Ovary (tissue), 3 donors: ENCODE measurements around the gene MESD.

Experiments
- EP300 ChIP-seq: sonication (generic); formaldehyde crosslinking; IDR thresholded peaks from one replicate; pipeline ENCODE4 v1.6.1; 2017; ENCODE audit warnings: antibody characterized with exemption
- POLR2A ChIP-seq: fragments of 450-650 bp; IDR thresholded peaks from one replicate; pipeline ENCODE4 v1.6.1; 2017; ENCODE audit warnings: antibody characterized with exemption, mild to moderate bottlenecking, moderate library complexity
- TF ChIP-seq, protein P1 (sequence below), 3 donors: fragments of 450-650 bp in 2 of 3; fragments of 200-600 bp in 1 of 3; IDR thresholded peaks; one replicate each; pipeline versions ENCODE4 v1.5.1 to v1.8.0; 2016 to 2022; ENCODE audit warnings: antibody characterized with exemption in 3 of 3, mild to moderate bottlenecking in 1 of 3
- donor health status: DM: no; HTN: no; CAD: no.

DNA sequence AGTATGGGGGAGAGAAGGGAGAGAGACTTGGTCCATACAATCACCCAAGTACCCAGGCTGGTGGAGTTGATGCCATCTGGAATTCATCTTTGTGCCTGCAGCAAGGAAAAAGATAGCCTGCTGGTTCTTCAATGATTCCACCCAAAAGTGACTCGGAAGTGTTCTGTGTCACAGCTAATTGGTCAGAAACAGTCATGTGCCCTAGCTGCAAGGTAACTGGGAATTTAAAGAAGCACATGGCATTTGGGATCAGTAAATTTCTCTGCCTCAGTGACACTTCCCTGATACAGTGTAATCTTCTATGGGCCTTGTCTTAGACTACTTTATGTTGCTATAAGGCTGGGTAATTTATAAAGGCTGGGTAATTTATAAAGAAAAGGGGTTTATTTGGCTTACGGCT lies 28.6 kb upstream of the MESD start:
- TF ChIP-seq, protein P1, sequence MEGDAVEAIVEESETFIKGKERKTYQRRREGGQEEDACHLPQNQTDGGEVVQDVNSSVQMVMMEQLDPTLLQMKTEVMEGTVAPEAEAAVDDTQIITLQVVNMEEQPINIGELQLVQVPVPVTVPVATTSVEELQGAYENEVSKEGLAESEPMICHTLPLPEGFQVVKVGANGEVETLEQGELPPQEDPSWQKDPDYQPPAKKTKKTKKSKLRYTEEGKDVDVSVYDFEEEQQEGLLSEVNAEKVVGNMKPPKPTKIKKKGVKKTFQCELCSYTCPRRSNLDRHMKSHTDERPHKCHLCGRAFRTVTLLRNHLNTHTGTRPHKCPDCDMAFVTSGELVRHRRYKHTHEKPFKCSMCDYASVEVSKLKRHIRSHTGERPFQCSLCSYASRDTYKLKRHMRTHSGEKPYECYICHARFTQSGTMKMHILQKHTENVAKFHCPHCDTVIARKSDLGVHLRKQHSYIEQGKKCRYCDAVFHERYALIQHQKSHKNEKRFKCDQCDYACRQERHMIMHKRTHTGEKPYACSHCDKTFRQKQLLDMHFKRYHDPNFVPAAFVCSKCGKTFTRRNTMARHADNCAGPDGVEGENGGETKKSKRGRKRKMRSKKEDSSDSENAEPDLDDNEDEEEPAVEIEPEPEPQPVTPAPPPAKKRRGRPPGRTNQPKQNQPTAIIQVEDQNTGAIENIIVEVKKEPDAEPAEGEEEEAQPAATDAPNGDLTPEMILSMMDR (IDR thresholded peaks at IDR 0.05) = no peak
- TF ChIP-seq POLR2A (no peak), EP300 (no peak)
